CD4-positive, alpha-beta T cell treated with Interleukin-6 at 100 ng/mL for 8 hours (primary cell): Measurements from ENCODE around the gene HDAC4.

Source experiments
- DNase-seq: peaks from one replicate; pipeline ENCODE4 v3.0.0-alpha.2; 2020; ENCODE audit warnings: mixed read lengths, low spot score

The HDAC4 gene

GRCh38 chr2:239200646-239201530, 199.9 kb downstream of the HDAC4 start:
- DNase-seq: no peak

DNA sequence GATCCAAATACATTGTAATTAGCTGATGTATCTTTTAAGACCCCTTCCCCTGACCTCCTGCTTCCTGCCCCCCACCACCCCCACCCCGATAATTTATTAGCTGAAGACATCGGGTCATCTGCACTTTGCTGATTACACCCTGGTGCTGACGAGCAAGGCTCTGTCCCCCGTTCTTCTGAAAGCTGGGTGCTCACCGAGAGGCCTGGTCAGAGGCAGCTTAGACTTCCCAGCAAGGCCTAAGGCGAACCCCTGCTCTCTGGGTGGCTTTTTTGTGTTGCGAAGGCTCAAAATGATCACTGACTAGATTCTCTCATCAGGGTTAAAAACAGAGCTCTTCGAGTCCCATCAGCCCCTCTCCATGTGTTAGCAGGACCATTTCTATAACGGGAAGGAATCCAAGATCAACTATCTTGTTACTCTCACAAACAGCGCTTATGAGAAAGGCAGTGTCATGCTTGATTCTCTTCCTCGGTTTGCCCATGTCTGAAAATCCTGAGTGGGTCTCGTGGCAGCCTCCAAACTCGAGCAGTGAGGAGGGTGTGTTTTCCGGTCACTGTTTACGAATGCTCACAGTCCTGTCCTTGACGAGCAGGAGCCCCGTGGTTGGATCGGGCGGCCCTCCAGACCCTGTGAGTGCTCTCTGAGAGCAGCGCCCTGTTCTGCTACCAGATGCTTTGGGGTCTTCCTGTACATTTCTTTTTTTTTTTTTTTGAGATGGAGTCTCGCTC, 201.6 kb downstream of the HDAC4 start:
- DNase-seq: no peak

- DNase-seq: no peak
These were observed 202.6 kb downstream of the HDAC4 start for GRCh38 chr2:239198221-239198620.

DNA sequence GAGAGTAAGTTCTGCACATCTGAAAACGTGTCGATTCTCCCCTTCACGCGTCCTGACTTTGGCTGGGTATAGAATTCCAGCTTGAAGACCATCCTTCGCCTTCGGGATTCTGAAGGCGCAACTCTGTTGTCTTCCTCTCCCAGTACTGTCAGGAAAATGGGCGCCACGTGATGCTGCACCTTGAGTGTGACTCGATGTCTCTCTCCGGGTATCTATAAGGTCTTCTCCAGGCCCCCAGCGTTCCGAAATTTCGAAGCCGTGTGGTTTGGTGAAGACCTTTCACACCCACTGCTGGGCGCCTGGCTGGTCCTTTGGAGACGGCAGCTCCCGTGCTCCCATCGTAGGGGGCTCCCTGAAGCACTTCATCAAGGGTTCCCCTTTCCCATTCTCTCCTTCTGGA, 203.7 kb downstream of the HDAC4 start:
- DNase-seq: no peak

DNA sequence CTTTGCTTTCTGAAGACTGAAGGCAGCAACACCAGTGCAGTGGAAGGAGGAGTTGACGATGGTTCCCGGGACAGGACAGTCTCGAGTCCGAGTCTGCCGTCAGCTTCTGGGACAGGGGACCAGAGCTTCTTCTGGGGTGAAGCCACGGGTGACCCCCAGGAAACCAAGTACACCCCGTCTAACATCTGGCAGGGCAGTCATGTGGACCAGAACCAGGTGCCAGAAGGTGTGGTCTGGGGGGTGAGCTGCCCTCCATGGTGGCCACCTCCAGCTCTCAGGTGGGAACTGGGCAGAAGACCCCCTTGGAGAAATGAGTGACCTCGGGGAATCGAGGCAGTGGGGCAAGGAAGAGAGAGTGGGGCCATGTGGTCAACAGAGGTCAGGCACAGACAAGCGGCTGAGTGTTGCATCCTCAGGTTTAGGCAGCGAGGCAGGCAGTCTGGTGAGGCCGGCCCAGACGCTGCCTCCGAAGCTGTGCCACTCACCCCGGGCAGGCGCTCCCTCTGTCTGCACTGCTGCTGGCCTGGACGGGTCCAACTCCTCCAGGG, 204.3 kb downstream of the HDAC4 start:
- DNase-seq: no peak

GRCh38 chr2:239195992-239196391, 204.8 kb downstream of the HDAC4 start:
- DNase-seq: no peak

- no peak for DNase-seq
These were observed 205.4 kb downstream of the HDAC4 start for GRCh38 chr2:239195318-239195871.

- DNase-seq: no peak
These were observed 206.0 kb downstream of the HDAC4 start for GRCh38 chr2:239194731-239195317.

DNA sequence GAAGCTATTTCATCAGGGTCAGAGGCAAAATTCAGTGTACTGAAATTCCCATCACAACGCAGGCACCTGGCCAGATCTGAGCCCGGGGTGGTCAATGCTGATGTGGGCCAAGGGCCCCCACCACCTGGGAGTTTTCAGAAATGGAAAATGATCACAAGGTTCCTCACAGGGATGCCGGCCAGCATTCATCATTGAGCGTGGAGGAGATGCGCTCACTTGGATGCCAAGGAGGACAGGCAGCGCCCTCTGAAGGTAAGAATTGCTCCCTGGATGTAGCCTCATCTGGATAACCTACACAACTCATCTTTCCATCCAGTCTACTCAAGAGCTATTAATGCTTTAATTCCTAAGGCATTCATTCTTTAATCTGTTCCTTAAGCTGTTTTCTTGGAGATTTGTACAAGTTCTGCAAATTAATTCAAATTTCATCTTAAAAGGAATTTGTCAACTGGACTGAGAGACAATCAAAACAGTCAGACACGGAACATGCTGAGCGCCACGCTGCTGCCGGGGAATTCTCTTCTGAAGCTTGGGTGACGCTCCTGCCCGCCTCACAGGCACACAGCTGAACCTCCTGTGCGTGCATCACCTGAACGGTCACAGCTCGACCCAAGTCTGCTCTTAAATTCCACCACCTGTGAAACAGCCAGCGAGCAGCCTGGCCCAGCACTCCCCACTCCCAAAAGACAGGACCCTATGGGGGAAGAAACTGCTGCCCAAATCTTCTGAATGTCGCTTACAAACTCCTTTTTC, 206.7 kb downstream of the HDAC4 start:
- DNase-seq: no peak

GRCh38 chr2:239193401-239193811, 207.4 kb downstream of the HDAC4 start:
- DNase-seq: no peak

- DNase-seq: no peak
These were observed 207.8 kb downstream of the HDAC4 start for GRCh38 chr2:239192975-239193374.

DNA sequence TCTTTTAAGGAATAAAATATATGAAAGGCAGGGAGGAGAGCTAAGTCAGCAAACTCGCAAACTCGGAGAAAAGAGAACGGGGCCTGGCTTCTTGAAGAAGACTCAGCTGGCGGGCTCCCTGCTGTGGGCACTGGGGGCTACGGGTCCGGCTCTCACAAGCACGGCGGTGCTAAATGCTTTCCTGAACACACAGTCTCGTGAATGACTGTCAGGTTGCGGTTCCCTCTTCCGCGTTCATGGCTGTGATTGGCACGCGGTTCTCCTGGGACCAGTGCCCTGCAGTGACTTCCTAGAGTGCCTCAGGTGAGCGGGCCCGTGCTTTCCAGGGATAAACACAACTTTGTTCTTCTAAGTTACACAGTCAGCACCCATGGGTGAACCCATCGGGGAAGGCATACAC, 208.4 kb downstream of the HDAC4 start:
- DNase-seq: no peak

GRCh38 chr2:239190921-239191885, 209.6 kb downstream of the HDAC4 start:
- no peak for DNase-seq

DNA sequence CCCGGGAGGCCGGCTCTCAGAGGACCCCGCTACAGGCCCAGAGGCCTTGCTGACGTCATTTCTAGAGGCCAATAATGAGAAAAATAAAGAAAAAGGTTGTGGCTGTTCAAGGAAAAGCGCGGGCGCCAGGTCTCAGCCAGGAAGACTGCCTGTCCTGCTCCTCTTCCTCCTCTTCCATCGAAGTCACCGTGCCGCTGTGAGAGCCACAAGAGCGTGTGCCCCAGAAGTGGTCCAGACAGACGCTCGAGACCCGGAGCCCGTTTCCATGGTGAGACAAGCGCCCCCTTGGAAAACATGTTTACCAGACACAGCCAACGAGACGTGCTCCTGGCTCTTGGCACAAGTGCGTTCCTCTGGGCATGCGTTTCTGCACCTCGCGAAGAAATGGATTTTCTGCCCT, 210.5 kb downstream of the HDAC4 start:
- DNase-seq: no peak

- DNase-seq: no peak
These were observed 211.1 kb downstream of the HDAC4 start for GRCh38 chr2:239189711-239190131.

- DNase-seq: no peak
These were observed 212.3 kb downstream of the HDAC4 start for GRCh38 chr2:239188536-239188935.

GRCh38 chr2:239187464-239188253, 213.2 kb downstream of the HDAC4 start:
- no peak for DNase-seq

GRCh38 chr2:239186516-239187357, 214.1 kb downstream of the HDAC4 start:
- no peak for DNase-seq
